Adrenal gland (tissue), 12 donors: ENCODE data around the gene BRPF1. TPM values are rescaled to one million over a fixed set of nuclear protein-coding genes. Genes with fewer than 3 reads are reported as not detected.

ENCODE experiments used
- DNase-seq, 7 donors: peaks; one replicate each; pipeline ENCODE4 v3.0.0-alpha.2; 2019 to 2020
- H3K27ac ChIP-seq, 5 donors: fragments of 200-600 bp; sonication (generic) in 4 of 5; 1 replicate in 3 of 5; 2 replicates in 2 of 5; pipeline versions ENCODE4 v1.5.1 to v1.8.0; 2016 to 2020; ENCODE audit warnings: mild to moderate bottlenecking in 1 of 5
- H3K27me3 ChIP-seq: fragments of 200-600 bp; 2 replicates; pipeline ENCODE4 v1.8.0; 2021
- H3K36me3 ChIP-seq, 2 donors: fragments of 200-600 bp; replicated peaks in 1 of 2; 1 replicate in 1 of 2; 2 replicates in 1 of 2; pipeline versions ENCODE4 v1.5.1 to v1.8.0; 2018 to 2022
- H3K4me1 ChIP-seq, 2 donors: fragments of 200-600 bp; replicated peaks in 1 of 2; 1 replicate in 1 of 2; 2 replicates in 1 of 2; pipeline versions ENCODE4 v1.5.1 to v1.8.0; 2018 to 2021
- H3K4me3 ChIP-seq, 4 donors: fragments of 200-600 bp; sonication (generic) in 3 of 4; one replicate each; pipeline ENCODE4 v1.5.1; 2016 to 2018
- H3K9me3 ChIP-seq, 3 donors: fragments of 200-600 bp; sonication (generic) in 1 of 3; replicated peaks in 1 of 3; 1 replicate in 2 of 3; 2 replicates in 1 of 3; pipeline versions ENCODE4 v1.5.1 to v1.8.0; 2016 to 2021
- POLR2A ChIP-seq, 2 donors: fragments of 450-650 bp; IDR thresholded peaks; one replicate each; pipeline ENCODE4 v1.6.1; 2017; ENCODE audit warnings: antibody characterized with exemption in 2 of 2, mild to moderate bottlenecking in 2 of 2, moderate library complexity in 1 of 2
- WGBS, 4 donors: extraction: QIAGEN DNeasy Blood & Tissue Kit in 2 of 4; methylation state at CpG; one replicate each; pipeline versions ENCODE4 v1.1.5 to v1.1.7; 2013 to 2017; 5-methylcytosine and 5-hydroxymethylcytosine counted together
- intact Hi-C, 2 donors: fragments of 100-400 bp; cut with DNase I; formaldehyde crosslinking; loops; one replicate each; pipeline versions ENCODE4 v1.14.1 to v1.15.0; 2022 to 2023
- polyA plus RNA-seq, 3 donors: library from polyadenylated mRNA; stranded (reverse); fragments of 200-250 nt in 2 of 3; fragments of 350-450 nt in 1 of 3; fragmentation: Illumina TruSeq in 1 of 3; extraction: RNeasy Lipid Tissue Mini Kit (QIAGEN cat#74804) in 1 of 3; gene quantifications; one replicate each; pipeline ENCODE4 v1.2.3, GENCODE V29; 2013 to 2014
- total RNA-seq, 9 donors: library from RNA; depleted of rRNA in 4 of 9; stranded (reverse); fragments of >200 nt in 4 of 9; fragments of 120-200 nt in 1 of 9; fragmentation: NEBNext Ultra II Directional in 1 of 9; extraction: Animal tissue kit (Norgen Biotek cat#: 25700) in 1 of 9; gene quantifications; one replicate each; pipeline versions ENCODE4 v1.1.0 to v1.2.4, GENCODE V29; 2013 to 2023
- TF ChIP-seq, protein P1 (sequence below), 6 experiments: fragments of 450-650 bp in 4 of 6; fragments of 200-600 bp in 2 of 6; sonication (generic) in 1 of 6; IDR thresholded peaks; 1 replicate in 5 of 6; 2 replicates in 1 of 6; pipeline versions ENCODE4 v1.5.1 to v1.8.0; 2016 to 2021; ENCODE audit warnings: antibody characterized with exemption in 6 of 6, mild to moderate bottlenecking in 2 of 6, moderate library complexity in 1 of 6
- donor health status: healthy with polysubstance abuse.
- donor health status: Bipolar disorder and iron deficiency.
- donor health status: DM: yes; HTN: yes; CAD: no.
- donor health status: DM: no; HTN: no; CAD: no.
- donor health status: DM: no; HTN: no; CAD: no.
- donor health status: DM: yes; HTN: yes; CAD: no.

The BRPF1 gene
- total and polyA plus RNA-seq, 12 donors: 7.4 to 18.7 (median 14.3) TPM

DNA sequence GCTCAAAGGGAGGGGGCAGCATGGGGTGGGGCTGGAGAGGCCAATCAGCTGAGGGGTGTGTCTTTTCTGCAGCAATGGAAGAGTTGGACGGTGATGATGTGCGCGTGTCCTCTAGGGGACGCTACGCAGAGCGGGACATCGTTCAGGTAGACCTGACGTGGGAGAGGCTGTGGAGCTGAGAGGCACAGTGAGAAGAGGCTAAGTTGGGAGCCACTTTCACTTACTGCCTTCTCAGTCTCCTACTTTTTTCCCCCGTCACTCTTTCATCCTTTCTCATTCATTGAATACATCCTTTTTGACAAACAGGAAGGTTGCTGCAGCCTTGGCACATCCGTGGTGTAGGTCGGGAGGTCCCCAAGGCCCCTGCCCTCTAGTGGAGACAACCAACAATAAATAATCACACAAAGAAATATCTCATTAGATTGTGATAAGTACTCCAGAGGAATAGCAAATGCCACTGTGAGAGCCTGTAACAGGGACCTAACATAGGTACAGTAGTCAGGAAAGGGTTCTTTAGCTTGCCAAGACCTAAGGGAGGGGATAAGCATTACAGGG, 4.4 kb upstream of the BRPF1 start:
- TF ChIP-seq, protein P1, sequence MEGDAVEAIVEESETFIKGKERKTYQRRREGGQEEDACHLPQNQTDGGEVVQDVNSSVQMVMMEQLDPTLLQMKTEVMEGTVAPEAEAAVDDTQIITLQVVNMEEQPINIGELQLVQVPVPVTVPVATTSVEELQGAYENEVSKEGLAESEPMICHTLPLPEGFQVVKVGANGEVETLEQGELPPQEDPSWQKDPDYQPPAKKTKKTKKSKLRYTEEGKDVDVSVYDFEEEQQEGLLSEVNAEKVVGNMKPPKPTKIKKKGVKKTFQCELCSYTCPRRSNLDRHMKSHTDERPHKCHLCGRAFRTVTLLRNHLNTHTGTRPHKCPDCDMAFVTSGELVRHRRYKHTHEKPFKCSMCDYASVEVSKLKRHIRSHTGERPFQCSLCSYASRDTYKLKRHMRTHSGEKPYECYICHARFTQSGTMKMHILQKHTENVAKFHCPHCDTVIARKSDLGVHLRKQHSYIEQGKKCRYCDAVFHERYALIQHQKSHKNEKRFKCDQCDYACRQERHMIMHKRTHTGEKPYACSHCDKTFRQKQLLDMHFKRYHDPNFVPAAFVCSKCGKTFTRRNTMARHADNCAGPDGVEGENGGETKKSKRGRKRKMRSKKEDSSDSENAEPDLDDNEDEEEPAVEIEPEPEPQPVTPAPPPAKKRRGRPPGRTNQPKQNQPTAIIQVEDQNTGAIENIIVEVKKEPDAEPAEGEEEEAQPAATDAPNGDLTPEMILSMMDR (IDR thresholded peaks at IDR 0.05): peak in 4 of 6 experiments; percentile 11 to 32 (median 27)
- TF ChIP-seq POLR2A (IDR thresholded peaks at IDR 0.05): no peak
- peak in 1 of 7 donors; percentile 17 for DNase-seq
- Histone ChIP-seq H3K36me3 (no peaks in the 10 kb centered on the region), H3K27ac (no peak overlapping the region), H3K9me3 (no peaks in the 10 kb centered on the region), H3K4me1 (peaks cover 0 to 7% of the 10 kb centered on the region in 2 donors), H3K27me3 (no peaks in the 10 kb centered on the region), H3K4me3 (no peak overlapping the region)
- 8 to 20% (median 12%) methylated on average over 5 to 11 of the region's 11 CpGs for WGBS, 4 donors
- intact Hi-C loops: loop anchor here (10.0 kb wide), 2 partner anchors 218 to 222 kb away; no protein-coding TSS in a partner anchor

DNA sequence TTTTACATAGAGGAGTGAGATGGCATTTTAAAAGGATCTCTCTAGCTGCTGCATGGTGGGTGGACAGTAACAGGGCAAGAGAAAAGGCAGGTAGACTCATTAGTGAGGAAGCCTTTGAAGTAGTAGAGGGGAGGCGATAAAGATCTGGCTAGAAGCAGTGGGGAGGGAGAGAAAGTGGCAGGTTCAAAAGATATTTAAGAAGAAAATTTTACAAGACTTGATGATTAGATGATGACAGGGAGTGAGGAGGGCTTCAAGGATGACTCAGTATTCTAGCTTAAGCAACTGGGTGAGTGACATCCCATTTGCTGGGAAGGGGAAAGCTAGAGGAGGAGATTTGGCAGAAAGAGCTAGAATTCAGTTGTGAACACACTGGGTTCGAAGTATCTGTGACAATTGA, 3.8 kb upstream of the BRPF1 start:
- Histone ChIP-seq H3K36me3 (no peaks in the 10 kb centered on the region), H3K4me1 (peaks cover 5 to 13% of the 10 kb centered on the region in 2 donors), H3K27me3 (no peaks in the 10 kb centered on the region), H3K27ac (no peak overlapping the region), H3K4me3 (no peak overlapping the region), H3K9me3 (no peaks in the 10 kb centered on the region)
- intact Hi-C loops: loop anchor here (10.0 kb wide), 2 partner anchors 217 to 223 kb away; no protein-coding TSS in a partner anchor
- 93 to 98% (median 97%) methylated on average over 2 of the region's 2 CpGs for WGBS, 4 donors
- TF ChIP-seq, protein P1 (IDR thresholded peaks at IDR 0.05): no peak
- no peak for TF ChIP-seq POLR2A (IDR thresholded peaks at IDR 0.05)
- DNase-seq: no peak

DNA sequence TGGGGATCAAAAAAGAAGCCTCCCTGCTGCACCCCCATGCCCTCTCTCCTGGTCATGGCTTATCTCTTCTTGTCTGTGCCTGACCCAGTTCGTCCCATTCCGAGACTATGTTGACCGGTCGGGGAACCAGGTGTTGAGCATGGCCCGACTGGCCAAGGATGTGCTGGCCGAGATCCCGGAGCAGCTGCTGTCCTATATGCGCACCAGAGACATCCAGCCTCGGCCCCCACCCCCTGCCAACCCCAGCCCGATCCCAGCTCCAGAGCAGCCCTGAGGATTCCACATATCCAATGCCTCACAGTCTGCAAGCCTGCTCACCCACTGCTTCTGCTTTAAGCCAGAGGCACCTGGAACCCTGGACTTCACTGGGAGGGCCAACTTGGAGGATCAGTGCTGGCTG, 2.1 kb upstream of the BRPF1 start:
- Histone ChIP-seq H3K27me3 (no peaks in the 10 kb centered on the region), H3K36me3 (peaks cover 0 to 5% of the 10 kb centered on the region in 2 donors), H3K27ac (no peak overlapping the region), H3K9me3 (no peaks in the 10 kb centered on the region), H3K4me1 (peaks cover 12 to 23% of the 10 kb centered on the region in 2 donors), H3K4me3 (no peak overlapping the region)
- no peak for TF ChIP-seq POLR2A (IDR thresholded peaks at IDR 0.05)
- TF ChIP-seq, protein P1 (IDR thresholded peaks at IDR 0.05): no peak
- 86 to 98% (median 90%) methylated on average over 9 to 10 of the region's 10 CpGs for WGBS, 4 donors
- no peak for DNase-seq
- intact Hi-C loops: loop anchor here (10.0 kb wide), 2 partner anchors 215 to 225 kb away; no protein-coding TSS in a partner anchor

GRCh38 chr3:9730657-9731205, 804 bp upstream of the BRPF1 start:
- no peak for DNase-seq
- H3K9me3 ChIP-seq: no peaks in the 10 kb centered on the region
- intact Hi-C loops: no loop called here
- H3K4me1 ChIP-seq: peaks cover 12 to 23% of the 10 kb centered on the region in 2 donors
- H3K36me3 ChIP-seq: peaks cover 0 to 18% of the 10 kb centered on the region in 2 donors
- H3K4me3 ChIP-seq: peak overlapping the region in 3 of 4 donors; percentile 18 to 76 (median 36)
- peak overlapping the region; percentile 53 to 99 (median 98) for H3K27ac ChIP-seq
- H3K27me3 ChIP-seq: no peaks in the 10 kb centered on the region
- WGBS, 4 donors: 1 to 2% (median 1%) methylated on average over 16 of the region's 17 CpGs
- TF ChIP-seq, protein P1 (IDR thresholded peaks at IDR 0.05): peak in 2 of 6 experiments; percentile 24 to 27
- no peak for TF ChIP-seq POLR2A (IDR thresholded peaks at IDR 0.05)
